A549 (cell line): ENCODE measurements around the gene CHST7.
A peak's percentile ranks its signal among the peaks of the same experiment; 100 is the strongest.

Experiments used
- CTCF ChIP-seq: fragments of >200 bp; sonication (Bioruptor Twin); formaldehyde crosslinking; IDR thresholded peaks from 3 replicates; pipeline ENCODE4 v1.5.1; 2016
- EP300 ChIP-seq, 2 experiments: fragments of >200 bp; sonication (Bioruptor Twin); formaldehyde crosslinking; IDR thresholded peaks; 2 replicates in 1 of 2; 3 replicates in 1 of 2; pipeline ENCODE4 v1.6.1; 2016 to 2017
- ESRRA ChIP-seq: fragments of 150-350 bp; IDR thresholded peaks from 2 replicates; pipeline ENCODE4 v1.6.1; 2014; ENCODE audit warnings: mild to moderate bottlenecking, low read length, borderline replicate concordance
- MAX ChIP-seq: IDR thresholded peaks from 2 replicates; pipeline ENCODE4 v1.6.1; 2012
- MAZ ChIP-seq: fragments of 150-350 bp; IDR thresholded peaks from 2 replicates; pipeline ENCODE4 v1.6.1; 2014; ENCODE audit warnings: antibody characterized with exemption, low read depth, low read length, borderline replicate concordance
- NFE2L2 ChIP-seq: fragments of 150-350 bp; conservative IDR thresholded peaks from 2 replicates; pipeline ENCODE4 v1.6.1; 2014; ENCODE audit warnings: low read length
- POLR2A ChIP-seq: IDR thresholded peaks from 2 replicates; pipeline ENCODE4 v1.6.1; 2012; ENCODE audit warnings: mild to moderate bottlenecking, low read length
- RAD21 ChIP-seq, 2 experiments: fragments of >200 bp in 1 of 2; sonication (Bioruptor Twin) in 1 of 2; formaldehyde crosslinking in 1 of 2; IDR thresholded peaks in 1 of 2; conservative IDR thresholded peaks in 1 of 2; 2 replicates in 1 of 2; 3 replicates in 1 of 2; pipeline ENCODE4 v1.6.1; 2012 to 2018; ENCODE audit warnings: inconsistent platforms in 1 of 2
- RCOR1 ChIP-seq: fragments of 150-350 bp; IDR thresholded peaks from 2 replicates; pipeline ENCODE4 v1.6.1; 2014; ENCODE audit warnings: antibody characterized with exemption, low read length, low read depth
- SREBF2 ChIP-seq: fragments of 450-650 bp; IDR thresholded peaks from 2 replicates; pipeline ENCODE4 v1.6.1; 2014; ENCODE audit warnings: mild to moderate bottlenecking, moderate library complexity
- ZFP36 ChIP-seq: fragments of 450-650 bp; IDR thresholded peaks from 2 replicates; pipeline ENCODE4 v1.6.1; 2014; ENCODE audit warnings: borderline replicate concordance; ENCODE audit not compliant: partially characterized antibody

GRCh38 chrX:46573892-46574773 is 568 bp downstream of the CHST7 start:
- TF ChIP-seq CTCF (no peak), POLR2A (0 out of 2 replicates have a peak, but pooled peaks have one; percentile 10), SREBF2 (no peak), ZFP36 (no peak), EP300 (IDR thresholded peaks at IDR 0.05) (no peak), MAZ (no peak), RAD21 (conservative IDR thresholded peaks at IDR 0.05 in 1 of 2, IDR thresholded peaks at IDR 0.05 in 1 of 2) (no peak), RCOR1 (no peak), NFE2L2 (no peak), MAX (no peak; the same call in none of the 2 replicates), ESRRA (no peak)
